ENCODE data around the gene TPR.
A peak's percentile ranks its signal among the peaks of the same experiment; 100 is the strongest.
"Not testable (repeated sequence)": the region's sequence is repeated elsewhere in the genome, so short reads cannot be mapped to it uniquely, and the experiment has no call there.

The TPR gene

DNA sequence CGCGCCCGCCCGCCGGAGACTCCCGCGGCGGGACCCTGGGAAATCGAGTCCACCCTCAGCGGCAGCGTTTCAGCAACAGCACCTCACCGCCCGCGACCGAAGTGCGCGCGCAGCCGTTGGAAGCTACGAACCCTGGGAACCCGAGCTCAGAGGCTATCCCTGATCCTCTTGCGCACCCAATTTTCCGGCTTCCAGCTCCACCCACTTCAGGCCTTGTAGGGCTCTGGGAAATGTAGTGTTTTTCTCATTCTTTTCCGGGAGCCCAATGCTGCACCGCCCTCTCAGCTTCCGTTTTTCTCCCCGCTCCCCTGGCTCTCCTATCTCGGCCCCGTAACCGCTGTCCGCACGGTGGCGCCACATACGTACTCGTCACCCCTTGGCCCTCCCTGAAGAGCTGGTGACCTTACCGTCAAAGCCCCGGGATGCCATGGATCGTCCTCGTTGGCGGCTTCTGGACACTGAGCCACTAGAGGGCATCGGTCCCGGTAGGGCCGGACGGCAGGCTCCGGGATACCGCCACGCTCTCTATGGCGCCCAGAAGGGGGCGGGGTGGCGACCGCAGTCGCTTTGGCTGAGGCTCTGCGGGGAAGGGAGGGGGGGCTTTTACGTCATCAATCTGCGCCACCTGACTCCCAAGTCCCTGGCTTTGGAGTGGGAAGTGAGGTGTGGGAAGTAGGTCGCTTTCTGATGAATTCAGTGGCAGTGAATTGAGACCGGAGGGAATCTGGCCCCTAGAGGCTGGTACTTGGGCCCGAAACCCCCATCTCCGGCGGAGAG lies at the start of gene TPR, which contains the start of gene ODR4:
TPR (minus strand) TSS at position 102 of the 777 bp plus-strand sequence. CDS start 225 bp downstream, outside the sequence.
ODR4 (plus strand) TSS at position 687 of the 777 bp plus-strand sequence. CDS start 3,948 bp downstream, outside the sequence.
- DNase-seq = peak; percentile 93 to 99 (median 96)
- intact Hi-C loops (cut with DNase I) = loop anchor here (5.0 to 10.0 kb wide), 2 partner anchors 609 to 1058 kb away; partner anchors contain the start of gene IVNS1ABP

DNA sequence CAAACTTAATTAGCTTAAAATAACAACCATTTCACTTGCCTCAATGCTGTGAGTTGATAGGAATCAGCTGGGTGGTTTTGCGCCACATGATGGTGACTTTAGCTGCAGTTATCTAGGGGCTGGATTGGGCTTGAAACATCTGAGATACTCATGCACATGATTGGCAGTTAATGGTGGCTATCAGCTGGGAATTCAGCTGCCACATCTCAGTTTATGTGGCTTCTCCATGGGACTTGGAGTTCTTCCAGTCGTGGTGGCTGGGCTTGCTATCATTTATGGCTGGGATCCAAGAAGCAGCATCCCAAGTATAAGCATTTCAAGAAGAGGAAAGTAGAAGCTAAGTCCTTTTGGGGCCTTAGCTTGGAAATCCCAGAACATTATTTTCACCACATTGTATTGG lies 49.5 kb upstream of the TPR start:
- intact Hi-C loops (cut with DNase I) = no loop called here
- DNase-seq = no peak

DNA sequence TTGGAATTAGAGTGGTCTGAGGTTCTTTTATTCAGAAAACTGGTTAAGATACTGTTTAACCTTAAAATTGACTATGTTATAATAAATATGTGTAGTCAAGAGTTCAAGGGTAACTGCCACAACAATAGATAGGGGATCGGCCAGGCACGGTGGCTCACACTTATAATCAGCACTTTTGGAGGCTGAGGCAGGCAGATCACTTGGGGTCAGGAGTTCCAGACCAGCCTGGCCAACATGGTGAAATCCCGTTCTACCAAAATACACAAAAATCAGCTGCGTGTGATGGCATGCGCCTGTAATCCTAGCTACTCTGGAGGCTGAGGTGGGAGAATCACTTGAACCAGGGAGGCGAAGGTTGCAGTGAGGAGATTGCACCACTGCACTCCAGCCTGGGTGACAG lies 46.4 kb upstream of the TPR start:
- intact Hi-C loops (cut with DNase I) = no loop called here
- DNase-seq = no peak

- intact Hi-C loops (cut with DNase I) = no loop called here
- DNase-seq = no peak
Observed at GRCh38 chr1:186420923-186421322, 45.9 kb upstream of the TPR start.

DNA sequence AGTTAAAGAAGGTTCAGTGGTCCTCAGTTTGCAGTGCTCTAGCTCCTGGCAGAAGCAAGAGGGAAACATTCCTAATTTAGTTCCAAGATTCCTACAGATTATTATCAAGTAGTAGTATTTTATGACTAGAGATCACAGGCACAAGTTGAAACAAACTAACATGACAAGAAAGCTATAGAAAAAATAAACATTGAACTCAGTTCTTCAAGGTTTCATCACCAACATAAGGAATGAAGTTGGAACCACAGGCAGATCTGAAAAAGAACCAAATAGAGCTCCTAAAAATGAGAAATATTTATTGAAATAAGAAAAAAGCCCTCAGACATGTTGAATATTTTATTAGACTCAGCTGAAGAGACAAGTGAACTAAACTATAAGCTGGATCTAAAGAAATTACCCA lies 45.3 kb upstream of the TPR start:
- no peak for DNase-seq

DNA sequence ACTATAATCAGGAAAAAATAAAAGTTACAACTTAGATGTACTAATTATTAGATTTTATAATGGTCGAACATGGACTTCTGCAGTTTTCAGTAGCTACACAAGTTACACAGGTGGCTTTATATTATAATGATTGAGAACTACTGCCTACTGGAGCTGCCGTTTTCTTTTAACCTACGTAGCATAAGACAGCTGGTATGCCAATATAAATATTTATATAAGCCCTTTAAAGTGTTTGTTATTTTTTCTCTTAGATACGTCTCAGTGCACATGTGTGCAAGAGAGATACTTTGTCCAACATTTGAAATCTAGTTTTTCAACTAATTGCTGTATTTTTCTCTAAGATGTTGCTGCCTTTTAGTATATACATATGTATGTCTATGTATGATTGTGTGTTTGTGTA lies 43.5 kb upstream of the TPR start:
- intact Hi-C loops (cut with DNase I) = no loop called here
- no peak for DNase-seq

More for the DNA sequence above, 45.3 kb upstream of the TPR start:
- intact Hi-C loops (cut with DNase I) = no loop called here

- intact Hi-C loops (cut with DNase I) = no loop called here
- DNase-seq = no peak
Observed at GRCh38 chr1:186413319-186413718, 38.3 kb upstream of the TPR start.

- intact Hi-C loops (cut with DNase I) = no loop called here
- no peak for DNase-seq
Observed at GRCh38 chr1:186409091-186409490, 34.0 kb upstream of the TPR start.

DNA sequence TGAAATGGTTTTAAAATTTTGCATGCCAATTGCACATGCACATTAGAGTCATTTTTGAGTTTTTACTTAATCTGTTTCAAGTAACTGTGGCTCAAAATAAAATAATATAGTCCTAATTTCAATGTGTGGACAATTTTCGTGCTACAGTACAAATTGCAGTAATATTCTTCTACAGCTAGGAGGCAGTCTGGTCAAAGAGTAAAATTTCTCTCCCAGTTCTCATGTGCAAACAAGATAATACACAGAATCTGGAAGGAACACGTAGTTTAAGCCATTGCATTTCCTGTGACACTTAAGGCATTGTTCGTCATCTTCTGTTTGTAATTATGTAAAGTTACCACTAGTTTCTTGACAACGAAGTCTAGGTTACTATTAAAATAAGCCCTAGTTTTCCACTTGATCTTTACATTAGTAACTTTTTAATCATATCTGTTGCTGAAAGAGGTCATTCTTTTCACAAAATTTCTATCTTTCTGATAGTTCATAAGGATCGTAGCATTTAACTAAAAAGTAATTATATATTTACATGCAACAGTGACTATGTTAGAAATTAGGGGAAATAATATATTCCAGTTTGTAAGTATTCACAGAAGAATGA lies 29.5 kb upstream of the TPR start:
- intact Hi-C loops (cut with DNase I) = no loop called here
- no peak for DNase-seq

DNA sequence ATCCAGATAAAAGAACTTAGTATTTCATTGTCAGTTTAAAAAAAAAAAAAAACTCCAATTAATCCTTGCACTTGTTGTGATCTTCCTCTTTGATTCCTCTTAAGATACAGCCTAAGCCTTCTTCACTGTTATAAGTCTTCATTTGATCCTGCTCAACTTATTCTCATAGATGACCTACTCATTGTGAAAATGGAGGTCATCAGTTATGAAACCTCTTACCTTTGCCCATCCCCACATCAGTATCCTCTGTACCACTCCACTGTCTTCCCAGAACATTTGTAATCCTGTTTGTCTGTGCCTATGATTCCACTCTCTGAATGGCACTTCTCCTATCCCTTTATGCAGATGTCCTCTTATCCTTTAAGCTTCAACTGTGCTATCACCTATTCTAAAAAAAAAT lies 28.6 kb upstream of the TPR start:
- no peak for DNase-seq
- intact Hi-C loops (cut with DNase I) = no loop called here

DNA sequence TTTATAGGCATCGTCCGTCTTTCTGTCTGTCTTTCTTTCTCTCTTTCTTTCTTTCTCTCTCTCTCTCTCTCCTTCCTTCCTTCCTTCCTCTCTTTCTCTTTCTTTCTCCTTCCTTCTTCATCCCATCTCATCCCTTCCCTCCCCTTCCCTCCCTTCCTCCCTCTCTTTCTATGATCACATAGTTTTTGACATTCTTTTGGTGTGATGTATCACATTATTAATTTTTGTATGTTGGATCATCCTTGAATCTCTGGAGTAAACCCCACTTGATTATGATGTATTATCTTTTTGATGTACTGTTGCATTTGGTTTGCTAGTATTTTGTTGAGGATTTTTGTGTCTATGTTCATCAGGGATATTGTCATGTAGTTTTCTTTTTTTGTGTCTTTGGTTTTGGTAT lies 26.4 kb upstream of the TPR start:
- intact Hi-C loops (cut with DNase I) = not testable (repeated sequence)

GRCh38 chr1:186392711-186393110 lies 17.7 kb upstream of the TPR start:
- DNase-seq; intact Hi-C loops (cut with DNase I): not testable (repeated sequence)

More for the DNA sequence above, 26.4 kb upstream of the TPR start:
- DNase-seq = not testable (repeated sequence)

DNA sequence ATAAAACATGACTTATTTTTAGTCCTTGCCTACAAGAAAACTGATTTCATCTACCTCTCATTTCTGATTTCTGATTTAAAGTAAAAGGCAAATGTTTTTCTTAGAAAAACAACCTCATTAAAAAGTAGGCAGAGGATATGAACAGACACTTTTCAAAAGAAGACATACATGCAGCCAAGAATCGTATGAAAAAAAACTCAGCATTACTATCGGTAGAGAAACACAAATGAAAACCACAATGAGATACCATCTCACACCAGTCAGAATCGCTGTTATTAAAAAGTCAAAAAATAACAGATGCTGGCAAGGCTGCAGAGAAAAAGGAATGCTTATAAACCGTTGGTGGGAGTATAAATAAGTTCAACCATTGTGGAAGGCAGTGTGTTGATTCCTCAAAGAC lies 16.8 kb upstream of the TPR start:
- no peak for DNase-seq
- intact Hi-C loops (cut with DNase I) = no loop called here

GRCh38 chr1:186390925-186391324 lies 15.9 kb upstream of the TPR start:
- intact Hi-C loops (cut with DNase I) = no loop called here
- DNase-seq = no peak

GRCh38 chr1:186386725-186387383 lies 11.8 kb upstream of the TPR start:
- intact Hi-C loops (cut with DNase I) = no loop called here
- DNase-seq = no peak

DNA sequence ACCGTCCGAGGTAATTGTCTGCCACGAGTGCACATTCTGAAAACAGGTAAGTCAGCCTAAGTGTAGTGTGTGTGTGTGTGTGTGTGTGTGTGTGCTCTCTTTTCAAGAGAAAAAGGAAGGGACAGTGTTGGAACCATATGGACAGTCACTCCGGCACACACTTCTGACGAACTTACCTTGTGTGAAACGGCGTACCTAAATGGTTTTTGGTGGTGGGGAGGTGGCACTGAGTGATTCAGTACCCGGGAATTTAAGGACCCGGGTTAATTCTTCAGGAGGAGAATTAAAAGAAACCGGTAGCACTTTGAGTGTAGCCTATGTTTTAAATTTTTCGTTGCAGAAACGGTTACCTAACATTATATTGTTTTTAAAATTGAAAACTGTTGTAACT lies 871 bp upstream of the TPR start:
- DNase-seq = no peak
- intact Hi-C loops (cut with DNase I) = loop anchor here (5.0 to 10.0 kb wide), 2 partner anchors 609 to 1059 kb away; partner anchors contain the start of gene IVNS1ABP

DNA sequence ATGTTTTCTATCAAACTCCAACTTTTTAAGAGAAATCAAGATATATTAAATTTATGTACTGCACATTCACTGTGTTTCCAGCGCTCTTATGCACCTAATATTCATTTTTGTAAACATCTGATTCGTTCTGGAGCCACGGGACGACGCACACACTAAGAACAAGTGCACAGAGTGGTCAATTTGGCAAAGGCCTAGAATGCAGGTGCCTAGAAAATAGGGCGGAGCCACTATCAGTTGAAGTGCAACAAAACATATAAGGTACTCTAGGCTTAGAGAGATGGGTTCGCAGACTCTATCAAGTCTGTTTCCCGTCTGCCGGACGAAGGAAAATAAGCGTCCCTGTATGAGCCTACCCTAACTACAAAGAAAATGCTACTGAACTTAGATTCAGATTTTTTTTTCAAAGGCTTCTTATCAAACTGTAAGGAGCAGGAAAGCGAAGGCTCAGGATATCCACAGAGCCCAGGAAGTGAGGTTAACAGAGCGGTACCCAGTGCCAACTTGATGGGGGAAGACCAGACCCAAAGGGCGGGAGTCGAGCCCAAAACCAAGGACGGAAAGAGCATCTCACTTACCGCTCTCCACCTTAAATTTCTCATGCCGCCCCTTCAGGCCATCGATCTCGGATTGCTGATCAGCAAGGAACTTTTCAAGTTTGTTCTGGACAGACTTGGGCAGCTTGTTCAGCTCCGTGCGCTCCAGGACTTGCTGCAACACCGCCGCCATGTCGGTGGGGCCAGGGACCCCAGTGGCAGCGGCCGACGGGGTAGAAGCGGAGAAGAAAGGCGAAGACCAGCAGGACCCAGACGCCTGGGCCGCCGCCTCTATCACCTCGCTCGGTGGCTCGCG lies 526 bp downstream of the TPR start:
- intact Hi-C loops (cut with DNase I) = loop anchor here (5.0 to 10.0 kb wide), 2 partner anchors 610 to 1057 kb away; partner anchors contain the start of gene IVNS1ABP
- DNase-seq = no peak

GRCh38 chr1:186347837-186348691 lies 27.0 kb downstream of the TPR start:
- intact Hi-C loops (cut with DNase I) = not testable (repeated sequence)

DNA sequence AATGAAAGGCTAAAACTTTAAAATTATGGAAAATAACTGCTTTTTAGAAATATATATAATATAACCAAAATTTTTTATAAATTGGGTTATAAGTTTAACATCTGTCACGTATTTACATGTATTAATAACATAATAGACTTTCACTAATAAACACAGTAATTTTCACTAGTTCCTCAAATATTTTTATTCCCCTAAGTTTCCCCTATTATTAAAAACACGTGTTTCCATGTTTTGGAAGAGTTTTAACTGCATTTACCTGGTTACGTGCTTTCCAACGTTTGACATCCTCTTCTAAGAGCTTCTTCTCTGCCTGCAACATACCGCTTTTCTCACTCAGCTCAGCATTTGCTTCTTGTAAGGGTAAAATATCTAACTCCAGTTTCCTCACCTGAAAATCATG lies 34.3 kb downstream of the TPR start:
- DNase-seq = no peak
- intact Hi-C loops (cut with DNase I) = no loop called here

More at GRCh38 chr1:186347837-186348691, 27.0 kb downstream of the TPR start:
- DNase-seq = not testable (repeated sequence)
